HCT116 (cell line): ENCODE results near the gene IL6ST. TPM values are rescaled to one million over a fixed set of nuclear protein-coding genes. Genes with fewer than 3 reads are reported as not detected.

Experiments used
- ATAC-seq: fragments of 200-7000 bp; cut with Tn5 transposase; 2 replicates; pipeline ENCODE4 v1.9.1; 2020; ENCODE audit warnings: mild to moderate bottlenecking, moderate library complexity
- BruUV-seq: library from RNA; stranded (reverse); fragments of 400-500 nt; replicated peaks from 2 replicates; lab custom pipeline; 2021; lab: Mats Ljungman, UMichigan
- CTCF ChIA-PET: fragments of 300-600 bp; sonication (Branson Sonifier 250); formaldehyde crosslinking; loops from one replicate; lab custom pipeline; 2021; ENCODE audit warnings: antibody characterized with exemption; lab: Charles Lee
- POLR2A ChIA-PET: fragments of 300-600, 350-600 bp; sonication (Branson Sonifier 250); formaldehyde crosslinking; loops from one replicate; lab custom pipeline; 2021; ENCODE audit warnings: antibody characterized with exemption; lab: Charles Lee
- RAD21 ChIA-PET, 2 experiments: fragments of 300-600 bp; sonication (Branson Sonifier 250); formaldehyde crosslinking; loops; one replicate each; lab custom pipeline; 2023; ENCODE audit warnings: low total read pairs in 2 of 2; ENCODE audit not compliant: uncharacterized antibody in 2 of 2, unreplicated experiment in 2 of 2, low non-redundant PET in 1 of 2; lab: Charles Lee
- DNase-seq: peaks from one replicate; pipeline ENCODE4 v3.0.0-alpha.2; 2010; ENCODE audit warnings: low read depth, low spot score
- H2AFZ ChIP-seq: fragments of 200-600 bp; shearing (Covaris generic), sonication (generic); 2 replicates; pipeline ENCODE4 v1.6.1; 2017; ENCODE audit warnings: low read depth, mixed run types, mixed read lengths, antibody characterized with exemption, low read length; ENCODE audit not compliant: poor library complexity, severe bottlenecking
- H3K27ac ChIP-seq: 2 replicates; pipeline ENCODE4 v1.5.1; 2012; ENCODE audit warnings: low read depth, low read length
- H3K27me3 ChIP-seq: fragments of 200-600 bp; sonication (generic); 2 replicates; pipeline ENCODE4 v1.6.1; 2016; ENCODE audit warnings: mixed run types, low read length, mixed read lengths; ENCODE audit not compliant: insufficient read depth
- H3K36me3 ChIP-seq, 2 experiments: fragments of 200-500 bp in 1 of 2; fragments of 200-600 bp in 1 of 2; sonication (Bioruptor generic) in 1 of 2; sonication (generic) in 1 of 2; 2 replicates each; pipeline versions ENCODE4 v1.5.1 to v1.6.1; 2014 to 2016; ENCODE audit warnings: low read length in 2 of 2, inconsistent platforms in 1 of 2, mixed read lengths in 1 of 2, mixed run types in 1 of 2; ENCODE audit not compliant: insufficient read depth in 2 of 2, control insufficient read depth in 1 of 2
- H3K4me1 ChIP-seq, 2 experiments: fragments of 200-600 bp in 1 of 2; sonication (generic) in 1 of 2; 2 replicates each; pipeline versions ENCODE4 v1.5.1 to v1.6.1; 2012 to 2017; ENCODE audit warnings: low read length in 2 of 2, inconsistent platforms in 1 of 2, mild to moderate bottlenecking in 1 of 2, mixed read lengths in 1 of 2, mixed run types in 1 of 2, moderate library complexity in 1 of 2; ENCODE audit not compliant: insufficient read depth in 2 of 2, control insufficient read depth in 1 of 2
- H3K4me2 ChIP-seq: fragments of 200-600 bp; sonication (generic); 2 replicates; pipeline ENCODE4 v1.6.1; 2017; ENCODE audit warnings: mixed run types, low read length, mixed read lengths
- H3K4me3 ChIP-seq, 2 experiments: fragments of 200-600 bp in 1 of 2; sonication (generic) in 1 of 2; replicated peaks in 1 of 2; 2 replicates each; pipeline ENCODE4 v1.5.1; 2011 to 2016; ENCODE audit warnings: low read length in 2 of 2, control low read depth in 1 of 2, low read depth in 1 of 2, mild to moderate bottlenecking in 1 of 2, mixed read lengths in 1 of 2, mixed run types in 1 of 2
- H3K79me2 ChIP-seq: fragments of 200-600 bp; sonication (generic); 2 replicates; pipeline ENCODE4 v1.6.1; 2017; ENCODE audit warnings: mild to moderate bottlenecking, mixed run types, low read length, moderate library complexity, mixed read lengths; ENCODE audit not compliant: insufficient read depth
- H3K9ac ChIP-seq: fragments of 200-600 bp; sonication (generic); 2 replicates; pipeline ENCODE4 v1.6.1; 2016; ENCODE audit warnings: low read length, mixed read lengths
- H3K9me2 ChIP-seq: fragments of 200-600 bp; sonication (generic), shearing (Covaris generic); 2 replicates; pipeline ENCODE4 v1.6.1; 2017; ENCODE audit warnings: mixed run types, mild to moderate bottlenecking, moderate library complexity; ENCODE audit not compliant: insufficient read depth
- H3K9me3 ChIP-seq, 2 experiments: fragments of 200-500 bp in 1 of 2; fragments of 200-600 bp in 1 of 2; sonication (Bioruptor generic) in 1 of 2; sonication (generic) in 1 of 2; 2 replicates each; pipeline ENCODE4 v1.6.1; 2014 to 2017; ENCODE audit warnings: low read length in 2 of 2, mixed read lengths in 2 of 2, inconsistent platforms in 1 of 2, low read depth in 1 of 2, mild to moderate bottlenecking in 1 of 2, mixed run types in 1 of 2, moderate library complexity in 1 of 2; ENCODE audit not compliant: control insufficient read depth in 1 of 2, insufficient read depth in 1 of 2
- H4K20me1 ChIP-seq: fragments of 200-600 bp; sonication (generic), shearing (Covaris generic); 2 replicates; pipeline ENCODE4 v1.6.1; 2017; ENCODE audit warnings: mixed run types, mild to moderate bottlenecking, moderate library complexity; ENCODE audit not compliant: insufficient read depth
- ATF3 ChIP-seq: IDR thresholded peaks from 2 replicates; pipeline ENCODE4 v1.6.1; 2012
- ELF1 ChIP-seq: IDR thresholded peaks from 2 replicates; pipeline ENCODE4 v1.6.1; 2012; ENCODE audit warnings: low read depth, borderline replicate concordance
- EZH2 ChIP-seq: fragments of 200-600 bp; sonication (generic); IDR thresholded peaks from 2 replicates; pipeline ENCODE4 v1.6.1; 2017; ENCODE audit warnings: antibody characterized with exemption, mixed run types
- EZH2phosphoT487 ChIP-seq: fragments of 200-600 bp; IDR thresholded peaks from 2 replicates; pipeline ENCODE4 v1.6.1; 2018; ENCODE audit warnings: antibody characterized with exemption, borderline replicate concordance
- FOSL1 ChIP-seq: IDR thresholded peaks from 2 replicates; pipeline ENCODE4 v1.6.1; 2012; ENCODE audit warnings: low read depth
- JUND ChIP-seq: IDR thresholded peaks from 2 replicates; pipeline ENCODE4 v1.6.1; 2012
- MAX ChIP-seq: IDR thresholded peaks from 2 replicates; pipeline ENCODE4 v1.6.1; 2012
- POLR2A ChIP-seq: IDR thresholded peaks from 2 replicates; pipeline ENCODE4 v1.7.0; 2011; ENCODE audit warnings: borderline replicate concordance; ENCODE audit not compliant: insufficient read depth, insufficient read length; ENCODE audit errors: extremely low read depth
- RAD21 ChIP-seq: IDR thresholded peaks from 2 replicates; pipeline ENCODE4 v1.6.1; 2012; ENCODE audit warnings: low read depth, mild to moderate bottlenecking
- REST ChIP-seq: IDR thresholded peaks from 2 replicates; pipeline ENCODE4 v1.6.1; 2012; ENCODE audit warnings: low read depth
- SIN3A ChIP-seq: IDR thresholded peaks from 2 replicates; pipeline ENCODE4 v1.6.1; 2012; ENCODE audit warnings: low read depth
- SP1 ChIP-seq: IDR thresholded peaks from 2 replicates; pipeline ENCODE4 v1.6.1; 2012; ENCODE audit warnings: low read depth
- TCF7L2 ChIP-seq: IDR thresholded peaks from 2 replicates; pipeline ENCODE4 v1.7.0; 2011; ENCODE audit warnings: borderline replicate concordance, inconsistent platforms; ENCODE audit not compliant: insufficient read depth, insufficient read length; ENCODE audit errors: extremely low read depth
- ZFX ChIP-seq: fragments of 450-650 bp; IDR thresholded peaks from 2 replicates; pipeline ENCODE4 v1.6.1; 2017
- ZNF274 ChIP-seq: fragments of 200-500 bp; sonication (Bioruptor generic); IDR thresholded peaks from 2 replicates; pipeline ENCODE4 v1.6.1; 2014; ENCODE audit warnings: mild to moderate bottlenecking, low read depth, low read length, inconsistent platforms
- intact Hi-C: fragments of 100-400 bp; cut with micrococcal nuclease; formaldehyde crosslinking; loops from 2 replicates; pipeline ENCODE4 v1.10.0; 2022
- total RNA-seq: library from RNA; stranded (reverse); gene quantifications from one replicate; pipeline ENCODE4 v1.2.1, GENCODE V29; 2021; ENCODE audit not compliant: unreplicated experiment

IL6ST gene
- total RNA-seq, 1 experiment from 2014 or later = 26.5 TPM

- intact Hi-C loops = loop anchor here (10.0 kb wide), 1 partner anchor 815 kb away; the partner anchor contains the start of gene CDC20B
- Histone ChIP-seq H3K4me1 (peaks cover 0 to 9% of the 10 kb centered on the region in 2 experiments; a peak in 2 of 4 replicates), H3K79me2 (peaks cover 39% of the 10 kb centered on the region), H3K9me2 (no peaks in the 10 kb centered on the region), H4K20me1 (no peaks in the 10 kb centered on the region), H3K36me3 (no peaks in the 10 kb centered on the region; a peak in 1 of 4 replicates), H2AFZ (no peak overlapping the region), H3K27ac (no peak overlapping the region), H3K27me3 (no peaks in the 10 kb centered on the region), H3K9me3 (no peaks in the 10 kb centered on the region), H3K4me2 (no peak overlapping the region), H3K4me3 (no peak overlapping the region), H3K9ac (no peak overlapping the region)
- ChIA-PET RAD21 (no interaction called here), POLR2A (no interaction called here), CTCF (no interaction called here)
- no peak for DNase-seq
- TF ChIP-seq ATF3 (no peak), SIN3A (no peak), EZH2 (no peak), JUND (no peak), EZH2phosphoT487 (no peak), SP1 (no peak), POLR2A (no peak), MAX (no peak), FOSL1 (no peak), REST (no peak), ZFX (no peak), TCF7L2 (no peak), ELF1 (no peak), RAD21 (no peak), ZNF274 (no peak)
- BruUV-seq = no TSS peak
- ATAC-seq = no peak
These were observed 4.9 kb downstream of the IL6ST start for GRCh38 chr5:55989860-55990259.
